Activated CD4-positive, alpha-beta T cell treated with anti-CD3 and anti-CD28 coated beads for 48 hours (primary cell): ENCODE data around the gene RAD51C.
"Not testable (repeated sequence)": the region's sequence is repeated elsewhere in the genome, so short reads cannot be mapped to it uniquely, and the experiment has no call there.

Experiments used
- DNase-seq: peaks from one replicate; pipeline ENCODE4 v3.0.0-alpha.2; 2020

The RAD51C gene

DNA sequence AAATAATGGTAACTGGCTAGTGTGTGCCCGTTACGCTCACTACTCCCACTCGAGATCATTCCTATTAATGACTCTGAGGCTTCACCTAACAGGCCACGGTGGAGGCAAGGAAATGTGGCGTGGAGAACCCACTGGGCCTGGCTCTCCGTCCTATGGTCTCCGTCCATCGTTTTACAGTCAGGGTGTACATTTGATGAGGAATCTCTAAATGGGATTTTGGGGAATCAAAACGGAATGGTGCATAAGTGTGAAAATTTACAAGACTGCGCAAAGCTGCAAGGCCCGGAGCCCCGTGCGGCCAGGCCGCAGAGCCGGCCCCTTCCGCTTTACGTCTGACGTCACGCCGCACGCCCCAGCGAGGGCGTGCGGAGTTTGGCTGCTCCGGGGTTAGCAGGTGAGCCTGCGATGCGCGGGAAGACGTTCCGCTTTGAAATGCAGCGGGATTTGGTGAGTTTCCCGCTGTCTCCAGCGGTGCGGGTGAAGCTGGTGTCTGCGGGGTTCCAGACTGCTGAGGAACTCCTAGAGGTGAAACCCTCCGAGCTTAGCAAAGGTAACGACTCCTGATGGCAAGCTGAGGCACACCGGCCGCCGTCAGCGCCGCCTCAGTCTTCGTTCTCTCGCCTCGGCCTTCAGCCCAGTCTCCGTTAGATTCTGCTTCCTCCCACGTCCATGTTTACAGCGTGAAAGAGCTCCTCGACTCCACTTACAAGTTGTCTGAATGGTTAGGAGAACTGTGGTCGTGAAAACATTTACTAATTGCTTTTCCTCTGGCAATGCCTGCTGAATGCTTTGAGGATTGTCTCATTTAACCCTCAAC lies at the start of gene RAD51C:
RAD51C (plus strand) TSS at position 364 of the 817 bp plus-strand sequence; CDS start at position 406, 42 bp downstream.
- peak; percentile 93 for DNase-seq

DNA sequence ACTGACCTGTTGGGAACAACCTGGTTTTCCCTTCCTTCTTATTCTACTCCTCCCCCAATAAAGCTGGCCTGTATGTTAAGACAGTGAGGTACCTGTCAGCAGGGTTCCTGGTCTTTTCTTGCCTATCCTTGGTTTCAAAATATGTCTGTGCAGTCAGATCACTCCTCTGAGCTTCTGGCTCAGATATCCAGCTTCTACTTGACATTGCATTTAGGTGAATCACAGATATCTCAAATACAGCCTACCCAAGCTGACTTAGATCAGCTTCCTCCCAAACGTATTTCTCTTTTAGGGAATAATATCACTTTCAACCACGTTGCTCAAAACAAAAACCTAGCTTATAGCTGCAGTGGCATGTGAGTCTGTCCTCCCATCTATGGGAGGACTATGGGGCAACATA lies 49.3 kb upstream of the RAD51C start:
- no peak for DNase-seq

DNA sequence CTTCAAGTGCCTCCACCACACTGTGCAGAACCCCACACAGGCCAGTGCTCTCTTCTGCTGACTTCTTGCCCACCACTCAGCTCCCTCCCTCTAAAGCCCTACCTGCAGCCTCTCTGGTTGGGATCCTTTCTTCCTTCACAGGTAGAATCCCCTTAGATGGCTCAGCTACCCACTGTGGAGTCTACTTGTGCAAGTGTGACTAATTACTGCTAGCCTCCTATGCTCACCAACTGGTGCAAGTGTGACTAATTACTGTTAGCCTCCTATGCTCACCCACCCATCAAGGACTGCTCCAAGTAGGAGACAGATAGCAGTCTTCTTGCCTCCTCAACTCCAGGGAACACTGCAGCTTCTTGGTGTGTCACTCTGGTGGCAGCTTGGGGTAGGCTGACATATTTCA lies 44.2 kb upstream of the RAD51C start:
- no peak for DNase-seq

DNA sequence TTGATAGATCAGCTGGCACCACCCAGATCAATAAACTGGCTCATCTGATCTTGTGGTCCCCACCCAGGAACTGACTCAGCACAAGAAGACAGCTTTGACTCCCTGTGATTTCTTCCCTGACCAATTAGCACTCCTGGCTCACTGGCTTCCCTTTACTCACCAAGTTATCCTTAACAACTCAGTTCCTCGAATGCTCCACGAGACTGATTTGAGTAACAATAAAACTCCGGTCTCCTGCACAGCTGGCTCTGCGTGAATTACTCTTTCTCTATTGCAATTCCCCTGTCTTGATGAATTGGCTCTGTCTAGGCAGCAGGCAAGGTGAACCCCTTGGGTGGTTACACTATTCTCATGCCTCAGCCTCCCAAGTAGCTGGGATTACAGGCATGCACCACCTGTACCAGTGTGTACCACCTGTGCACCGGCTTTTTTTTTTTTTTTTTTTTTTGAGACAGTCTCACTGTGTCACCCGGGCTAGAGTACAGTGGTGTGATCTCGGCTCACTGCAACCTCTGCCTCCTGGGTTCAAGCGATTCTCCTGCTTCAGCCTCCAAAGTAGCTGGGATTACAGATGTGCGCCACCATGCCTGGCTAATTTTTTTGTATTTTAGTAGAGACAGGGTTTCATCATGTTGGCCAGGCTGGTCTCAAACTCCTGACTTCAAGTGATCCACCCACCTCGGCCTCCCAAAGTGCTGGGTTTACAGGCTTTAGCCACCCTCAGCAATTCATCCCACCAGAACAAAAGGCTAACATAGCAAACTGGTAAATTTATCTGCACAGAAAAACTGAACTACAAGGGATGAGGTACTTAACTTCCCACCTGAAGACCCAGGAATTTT lies 34.2 kb upstream of the RAD51C start:
- DNase-seq: peak; percentile 15

DNA sequence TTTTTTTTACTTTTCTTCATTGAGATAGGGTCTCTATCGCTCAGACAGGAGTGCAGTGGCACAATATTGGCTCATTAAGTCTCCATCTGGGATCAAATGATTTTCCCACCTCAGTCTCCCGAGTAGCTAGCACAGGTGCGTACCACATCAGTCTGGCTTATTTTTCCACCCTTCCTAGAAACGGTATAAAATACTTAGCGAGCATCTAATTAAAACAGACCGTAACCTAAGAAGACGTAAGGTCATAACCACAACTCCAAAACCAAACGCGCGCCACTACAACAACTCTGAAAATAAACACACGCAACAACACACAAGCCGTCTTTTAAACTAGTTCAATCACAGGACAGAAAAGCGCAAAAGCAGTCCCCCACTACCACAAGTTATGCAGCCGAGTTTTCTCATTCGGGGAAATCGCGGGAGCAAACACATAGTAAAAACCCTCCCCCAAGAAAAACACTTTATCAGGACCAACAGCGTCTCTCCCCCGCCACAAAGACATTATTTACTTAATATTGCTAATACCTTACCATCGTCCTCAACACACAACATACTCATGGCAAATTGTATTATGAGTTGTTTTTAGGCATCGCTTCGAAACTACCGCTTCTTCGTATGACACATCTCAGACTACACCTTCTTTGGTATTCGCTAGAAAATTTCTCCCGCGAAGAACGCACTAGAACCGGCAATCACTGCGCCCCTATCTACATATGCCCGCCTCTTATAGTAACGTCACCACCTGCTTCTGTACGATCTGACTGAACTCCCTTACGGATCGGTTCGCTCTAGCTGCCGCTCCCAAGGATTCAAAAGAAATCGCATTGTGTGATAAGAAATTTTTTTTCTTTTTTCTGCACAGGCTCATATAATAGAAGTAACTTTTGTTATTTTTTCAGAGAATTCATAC lies 33.3 kb upstream of the RAD51C start:
- DNase-seq: peak; percentile 84

DNA sequence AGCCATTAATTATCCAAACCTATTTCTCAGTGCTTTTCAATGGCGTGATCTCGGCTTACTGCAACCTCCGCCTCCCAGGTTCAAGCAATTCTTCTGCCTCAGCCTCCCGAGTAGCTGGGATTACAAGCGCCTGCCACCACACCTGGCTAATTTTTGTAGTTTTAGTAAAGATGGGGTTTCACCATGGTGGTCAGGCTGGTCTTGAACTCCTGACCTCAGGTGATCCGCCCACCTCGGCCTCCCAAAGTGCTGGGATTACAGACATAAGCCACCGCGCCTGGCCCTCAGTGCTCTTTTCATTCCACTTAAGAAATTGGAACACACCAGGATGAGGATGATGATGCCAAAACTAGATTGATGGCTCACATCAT lies 32.7 kb upstream of the RAD51C start:
- not testable (repeated sequence) for DNase-seq

DNA sequence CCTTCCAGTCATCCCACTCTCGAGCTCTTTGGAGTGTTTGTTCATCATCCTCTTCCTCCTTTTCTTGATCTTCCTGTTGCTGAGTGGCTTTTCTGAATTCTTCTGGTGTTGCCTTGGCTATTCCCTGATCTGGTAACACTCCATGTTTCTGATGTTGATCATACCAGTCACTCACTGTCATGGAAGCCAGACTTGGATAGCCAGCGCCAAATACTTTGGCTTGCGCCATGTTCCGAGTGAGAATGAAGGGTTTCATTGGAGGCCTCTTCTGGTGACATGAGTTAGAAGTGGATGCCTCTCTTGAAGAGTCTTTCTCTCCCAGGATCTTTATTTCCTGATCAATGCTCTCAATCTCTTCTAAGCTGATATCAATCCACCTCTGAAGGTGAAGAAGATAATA lies 31.8 kb upstream of the RAD51C start:
- no peak for DNase-seq

DNA sequence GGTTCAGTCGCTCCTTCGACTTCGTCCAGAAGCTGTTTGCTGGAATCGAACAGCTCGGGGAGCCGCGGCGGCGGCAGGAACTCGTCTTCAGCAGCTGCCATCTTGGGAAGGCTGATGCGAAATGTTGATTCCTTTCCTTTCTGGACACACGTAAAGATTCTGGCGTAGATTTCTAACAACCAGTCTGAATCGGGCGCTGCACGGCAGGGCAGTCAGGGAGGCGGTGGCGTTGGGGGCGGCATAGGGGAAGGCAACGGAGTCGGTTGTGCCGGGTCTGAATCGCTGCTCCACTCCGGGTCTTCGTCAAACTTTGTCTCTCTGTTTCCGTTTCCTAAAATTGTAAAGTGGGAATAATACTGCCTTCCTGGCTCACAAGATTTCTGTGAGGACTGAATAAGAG lies 30.9 kb upstream of the RAD51C start:
- no peak for DNase-seq

DNA sequence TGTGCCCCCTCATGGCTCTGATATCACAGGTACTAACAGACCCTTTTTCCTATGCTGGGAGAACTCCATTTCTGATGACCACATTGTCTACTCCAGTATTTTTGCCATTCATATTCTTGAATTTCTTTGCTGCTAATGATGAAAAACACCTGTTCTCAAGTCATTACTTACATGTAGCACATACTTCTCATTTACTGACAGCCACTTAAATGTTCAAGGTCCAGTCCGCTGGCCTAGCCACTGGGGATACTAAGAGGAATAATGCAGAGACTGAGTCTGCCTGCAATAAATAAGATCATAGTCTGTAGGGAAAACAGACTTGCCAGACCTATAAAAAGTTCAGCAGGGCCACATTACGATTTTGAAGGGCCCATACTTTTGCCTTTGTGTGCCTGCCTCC lies 28.1 kb upstream of the RAD51C start:
- no peak for DNase-seq

DNA sequence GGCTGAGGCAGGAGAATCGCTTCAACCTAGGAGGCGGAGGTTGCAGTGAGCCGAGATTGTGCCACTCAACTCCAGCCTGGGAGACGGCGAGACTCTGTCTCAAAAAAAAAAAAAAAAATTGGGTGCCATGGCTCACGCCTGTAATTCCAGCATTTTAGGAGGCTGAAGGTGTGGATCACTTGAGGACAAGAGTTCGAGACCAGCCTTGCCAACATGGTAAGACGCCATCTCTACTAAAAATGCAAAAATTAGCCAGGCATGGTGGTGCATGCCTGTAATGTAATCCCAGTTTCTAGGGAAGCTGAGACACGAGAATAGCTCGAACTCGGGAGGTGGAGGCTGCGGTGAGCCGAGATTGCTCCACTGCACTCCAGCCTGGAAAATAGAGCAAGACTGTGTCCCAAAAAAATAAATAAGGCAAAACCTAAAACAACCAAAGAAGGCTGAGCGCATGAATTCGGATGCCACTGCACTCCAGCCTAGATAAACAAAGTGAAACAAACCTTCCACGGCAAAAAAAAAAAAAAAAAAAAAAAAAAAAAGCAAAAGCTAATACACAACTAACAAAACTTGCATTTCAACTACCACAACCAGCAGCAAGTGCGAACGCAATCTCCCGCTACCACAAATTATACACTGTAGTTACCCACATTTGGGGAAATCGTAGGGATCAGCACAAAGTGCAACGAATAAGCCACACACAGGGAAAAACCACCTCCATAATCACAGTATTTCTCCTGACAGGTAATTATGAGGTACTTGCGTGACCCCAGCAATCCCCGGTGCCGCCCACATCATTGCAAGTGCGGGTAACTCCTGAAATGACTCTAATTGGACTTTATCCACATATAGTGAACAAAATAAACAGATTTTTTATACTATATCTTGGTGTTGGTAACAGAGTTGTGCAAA lies 26.2 kb upstream of the RAD51C start:
- no peak for DNase-seq

DNA sequence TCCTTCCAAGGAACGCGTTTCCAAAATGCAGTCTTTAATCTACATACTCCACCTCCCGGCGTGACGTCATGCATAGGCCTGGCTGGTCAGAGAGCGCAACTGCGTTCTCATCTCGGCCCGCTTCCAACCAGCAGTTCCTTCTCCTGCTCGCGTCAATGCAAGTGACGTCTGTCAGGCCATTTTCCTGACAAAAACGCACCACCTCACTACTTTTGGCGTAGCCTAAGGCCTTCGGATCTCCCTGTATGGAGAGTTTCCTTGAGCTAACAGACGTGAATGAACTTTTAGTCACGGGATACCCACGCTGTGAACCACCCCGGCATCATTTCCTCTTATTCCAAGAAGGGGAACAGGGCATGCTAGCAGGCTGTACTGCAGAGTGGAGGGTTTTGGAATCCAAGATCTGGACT lies 25.5 kb upstream of the RAD51C start:
- DNase-seq: peak; percentile 57

DNA sequence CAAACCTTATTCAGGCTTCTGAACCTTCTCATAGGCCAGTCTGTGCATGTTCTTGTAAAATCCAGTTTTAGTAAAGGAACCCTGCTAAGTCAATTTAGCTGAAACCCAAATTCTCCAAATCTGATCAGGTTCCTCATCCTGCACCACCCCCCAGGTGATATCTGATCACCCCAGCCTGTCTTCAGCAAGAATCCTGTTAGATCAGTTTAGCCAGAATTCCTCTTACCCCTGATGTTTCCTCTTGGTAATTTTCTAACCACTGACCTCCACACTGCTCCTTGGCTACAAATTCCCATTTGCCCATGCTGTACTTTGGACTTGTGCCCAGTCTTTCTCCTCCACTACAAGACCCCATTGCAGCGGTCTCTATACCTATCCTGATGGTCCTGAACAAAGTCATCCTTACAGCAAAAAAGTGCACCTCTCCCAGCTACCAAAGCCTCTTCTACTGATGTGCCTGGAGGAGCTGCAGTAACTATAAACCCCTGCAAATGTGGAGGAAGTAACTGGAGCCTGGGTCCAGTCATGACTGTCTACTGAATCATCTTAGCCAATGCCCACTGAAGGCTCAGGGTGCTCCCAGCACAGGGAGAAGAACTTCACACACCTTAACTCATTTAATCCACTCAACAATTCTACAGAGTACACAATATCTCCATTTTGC lies 24.3 kb upstream of the RAD51C start:
- no peak for DNase-seq

DNA sequence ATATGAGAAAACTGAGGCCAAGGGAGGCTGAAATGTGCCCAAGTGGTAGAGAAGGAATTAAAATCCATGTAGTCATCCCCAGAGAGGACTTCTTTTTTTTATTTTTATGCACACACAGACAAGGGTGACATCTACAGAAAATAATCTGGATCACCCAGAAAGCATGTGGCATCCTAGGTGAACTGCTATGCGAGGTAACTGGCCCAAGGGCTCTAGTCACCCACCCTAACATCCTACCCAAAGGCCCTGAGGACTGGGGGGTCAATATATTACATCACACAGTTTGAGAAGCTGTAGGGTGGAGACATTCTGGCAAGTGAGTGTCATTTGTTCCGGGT lies 23.8 kb upstream of the RAD51C start:
- no peak for DNase-seq

DNA sequence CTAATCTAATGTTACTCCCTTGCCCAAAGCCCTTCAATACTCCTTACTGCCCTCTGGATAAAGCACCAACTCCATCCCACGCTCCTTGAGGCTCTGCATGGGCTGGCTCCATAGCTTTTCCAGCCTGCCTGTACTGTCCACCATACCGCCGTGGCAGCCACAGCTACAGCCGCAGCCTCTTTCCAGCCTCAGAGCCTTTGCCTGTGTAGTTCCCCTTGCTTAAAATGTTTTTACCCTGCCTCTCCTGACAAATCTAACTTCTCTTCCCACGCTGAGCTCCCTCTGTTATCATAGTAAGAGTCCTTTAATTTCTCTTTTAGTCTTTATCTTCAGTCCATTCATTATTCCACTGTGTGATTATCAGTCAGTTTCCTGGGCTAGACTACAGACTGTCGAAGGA lies 22.5 kb upstream of the RAD51C start:
- no peak for DNase-seq

DNA sequence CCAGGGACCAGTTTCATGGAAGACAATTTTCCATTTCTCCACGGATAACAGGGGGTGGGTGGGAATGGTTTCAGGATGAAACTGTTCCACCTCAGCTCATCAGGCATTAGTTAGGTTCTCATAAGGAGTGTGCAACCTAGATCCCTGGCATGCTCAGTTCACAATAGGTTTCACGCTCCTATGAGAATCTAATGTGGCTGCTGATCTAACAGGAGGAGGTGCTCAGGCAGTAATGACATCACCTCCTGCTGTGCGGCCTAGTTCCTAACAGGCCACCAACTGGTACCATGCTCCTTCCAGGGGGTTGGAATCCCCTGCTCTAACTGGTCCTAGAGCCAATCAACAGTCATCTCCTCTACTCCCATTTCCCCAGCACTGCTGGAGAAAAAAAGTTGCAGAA lies 20.4 kb upstream of the RAD51C start:
- DNase-seq: no peak

DNA sequence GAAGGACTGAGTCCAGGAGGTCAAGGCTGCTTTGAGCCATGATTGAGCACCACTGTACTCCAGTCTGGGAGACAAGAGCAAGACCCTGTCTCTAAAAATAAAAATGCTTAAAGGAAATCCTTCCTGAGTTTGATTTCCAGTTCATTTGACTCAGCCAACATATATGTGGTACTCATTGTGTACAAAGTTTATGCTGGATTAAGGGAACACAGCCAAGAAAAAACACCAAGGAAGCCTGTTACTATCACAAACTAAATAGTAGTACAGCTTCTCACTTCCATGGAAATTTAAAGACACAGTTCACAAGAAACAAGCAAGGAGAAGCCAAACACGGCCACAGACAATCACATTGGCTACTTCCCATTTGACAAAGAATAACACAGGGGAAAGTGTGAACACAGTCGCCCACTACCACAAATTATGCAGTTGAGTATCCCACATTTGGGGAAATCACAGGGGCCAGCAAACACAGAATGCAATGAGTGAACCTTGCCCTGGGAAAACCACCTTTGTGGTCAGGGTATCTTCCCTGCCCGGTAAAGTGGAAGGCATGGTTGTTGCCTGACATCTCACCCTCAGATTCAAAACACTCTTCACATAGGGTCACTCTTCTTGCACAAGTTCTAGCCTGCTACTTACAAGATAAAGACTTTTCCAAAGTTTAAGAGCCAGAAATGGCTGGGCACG lies 15.1 kb upstream of the RAD51C start:
- no peak for DNase-seq

DNA sequence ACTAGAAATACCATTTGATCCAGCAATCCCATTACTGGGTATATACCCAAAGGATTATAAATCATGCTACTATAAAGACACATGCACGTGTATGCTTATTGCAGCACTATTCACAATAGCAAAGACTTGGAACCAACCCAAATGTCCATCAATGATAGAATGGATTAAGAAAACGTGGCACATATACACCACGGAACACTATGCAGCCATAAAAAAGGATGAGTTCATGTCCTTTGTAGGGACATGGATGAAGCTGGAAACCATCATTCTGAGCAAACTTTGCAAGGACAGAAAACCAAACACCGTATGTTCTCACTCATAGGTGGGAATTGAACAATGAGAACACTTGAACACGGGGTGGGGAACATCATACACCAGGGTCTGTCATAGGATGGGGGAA lies 14.1 kb upstream of the RAD51C start:
- not testable (repeated sequence) for DNase-seq

DNA sequence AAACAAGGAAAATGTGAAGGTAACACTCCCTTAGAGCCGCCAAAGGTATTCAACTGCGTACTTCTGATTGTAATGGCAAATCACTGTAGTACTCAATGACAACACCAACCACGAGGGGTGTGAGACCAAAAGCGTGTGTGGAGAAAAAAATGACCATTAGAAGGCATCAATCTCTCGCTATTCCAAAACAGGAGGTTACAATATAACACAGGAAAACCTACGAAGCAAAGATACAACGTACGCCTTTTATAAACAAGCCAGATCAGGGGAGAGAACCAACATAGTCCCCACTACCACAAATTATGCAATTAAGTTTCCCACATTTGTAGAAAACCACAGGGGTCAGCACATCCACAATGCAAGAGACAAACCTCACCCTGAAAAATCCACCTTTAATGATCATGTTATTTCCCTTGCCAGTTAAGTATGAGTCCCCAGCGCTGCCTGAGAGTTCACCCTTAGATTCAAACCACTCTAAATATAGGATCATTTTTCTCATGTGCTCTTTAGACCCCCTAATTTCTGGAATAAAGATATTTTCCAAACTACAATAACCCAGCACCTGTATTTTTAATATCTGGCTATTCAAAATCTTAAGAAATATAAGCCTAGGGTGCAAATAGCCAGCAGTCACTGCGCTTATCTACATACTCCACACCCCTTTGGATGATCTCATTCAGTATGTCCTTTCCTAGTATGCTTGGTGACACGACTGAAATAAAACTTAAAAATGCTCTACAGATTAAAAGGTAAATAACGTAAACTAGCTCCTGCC lies 13.0 kb upstream of the RAD51C start:
- no peak for DNase-seq

DNA sequence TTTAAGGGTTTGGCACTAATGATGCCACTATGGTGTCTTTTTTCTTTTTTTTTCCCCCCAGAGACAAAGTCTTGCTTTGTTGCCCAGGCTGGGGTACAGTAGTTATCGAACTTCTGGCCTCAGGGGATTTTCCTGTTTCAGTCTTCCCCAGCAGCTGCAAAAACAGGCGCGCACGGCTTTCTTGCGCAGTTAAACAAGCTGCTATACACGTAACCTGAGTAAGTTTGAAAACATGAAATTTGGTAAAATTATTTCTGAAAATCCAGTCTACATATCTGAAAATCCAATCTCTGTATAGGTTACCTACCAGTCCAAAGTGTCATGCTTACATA lies 12.4 kb upstream of the RAD51C start:
- DNase-seq: no peak

DNA sequence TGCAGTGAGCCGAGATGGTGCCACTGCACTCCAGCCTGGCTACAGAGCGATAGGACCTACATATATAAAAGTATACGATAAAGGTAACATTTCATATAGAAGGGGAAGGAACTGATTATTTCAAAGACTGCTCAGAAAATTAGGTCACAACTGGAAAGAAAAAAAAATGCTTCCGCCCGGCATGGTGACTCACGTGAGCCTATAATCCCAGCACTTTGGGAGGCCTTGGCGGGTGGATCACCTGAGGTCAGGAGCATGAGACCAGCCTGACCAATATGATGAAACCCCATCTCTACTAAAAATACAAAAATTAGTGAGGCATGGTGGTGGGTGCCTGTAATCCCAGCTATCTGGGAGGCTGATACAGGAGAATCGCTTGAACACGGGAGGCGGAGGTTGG lies 8.4 kb upstream of the RAD51C start:
- DNase-seq: no peak
